AG08395 (cell line): Measurements from ENCODE around the gene VPS50.

Experiments
- DNase-seq: peaks from one replicate; pipeline ENCODE4 v3.0.0; 2012; ENCODE audit warnings: mixed read lengths, low spot score

Gene VPS50

DNA sequence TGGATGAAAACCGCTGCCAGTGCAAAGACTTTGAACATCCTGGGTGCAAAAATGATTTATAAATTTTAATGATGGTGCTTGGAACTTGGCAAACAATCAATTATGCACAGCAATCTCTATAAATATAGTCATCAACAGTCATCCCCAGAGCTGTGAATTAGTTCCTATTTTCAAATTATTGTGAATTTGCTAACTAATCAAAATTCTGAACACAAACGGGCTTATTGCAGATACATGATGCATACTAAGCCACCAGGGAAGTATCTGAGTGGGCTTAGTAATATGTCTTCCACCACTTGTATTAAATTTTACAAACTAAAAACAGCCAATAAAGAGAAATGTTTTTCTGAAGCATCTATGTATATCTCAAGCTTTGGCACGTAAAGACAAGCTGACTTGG, 177.2 kb downstream of the VPS50 start:
- no peak for DNase-seq
